ENCODE measurements around the gene GLE1.

GLE1 gene

DNA sequence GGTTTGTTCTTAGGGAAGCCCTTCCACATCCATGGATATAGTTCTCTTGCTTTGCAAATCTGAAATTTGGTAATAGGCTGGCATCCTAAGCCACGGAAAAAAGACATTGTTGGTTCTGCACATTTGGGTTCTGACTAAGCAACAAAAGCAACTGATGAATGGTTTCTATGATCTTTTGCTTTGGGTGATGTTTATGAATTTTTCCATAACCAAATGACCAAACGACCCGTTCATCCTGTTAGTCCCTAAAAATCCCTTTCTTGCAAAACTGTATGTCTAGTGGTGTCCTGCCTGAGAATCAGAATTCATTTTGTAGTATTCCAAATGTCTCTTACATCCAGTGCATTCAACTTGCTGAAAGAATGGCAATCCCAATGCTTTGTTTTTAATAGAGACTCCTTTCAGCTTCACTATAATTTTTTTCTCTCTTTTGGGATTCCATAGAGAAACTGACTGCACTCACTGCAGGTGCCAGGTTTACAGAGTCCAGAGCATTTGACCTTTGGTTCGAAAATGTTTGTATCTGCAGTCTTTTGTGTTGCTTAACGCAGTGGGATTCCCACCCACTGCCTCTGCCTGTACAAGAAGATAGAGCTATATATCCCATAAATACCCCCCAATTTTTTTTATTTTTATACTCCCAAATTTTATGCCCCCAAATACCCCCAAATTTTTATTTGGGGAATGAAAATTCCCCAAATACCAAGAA lies 52.6 kb downstream of the GLE1 start:
- H3K4me3 ChIP-seq (ENCODE audit: low read depth, low read length): no peak overlapping the region
- no peak for TF ChIP-seq CTCF (IDR thresholded peaks at IDR 0.05; ENCODE audit: low read depth, low read length)

DNA sequence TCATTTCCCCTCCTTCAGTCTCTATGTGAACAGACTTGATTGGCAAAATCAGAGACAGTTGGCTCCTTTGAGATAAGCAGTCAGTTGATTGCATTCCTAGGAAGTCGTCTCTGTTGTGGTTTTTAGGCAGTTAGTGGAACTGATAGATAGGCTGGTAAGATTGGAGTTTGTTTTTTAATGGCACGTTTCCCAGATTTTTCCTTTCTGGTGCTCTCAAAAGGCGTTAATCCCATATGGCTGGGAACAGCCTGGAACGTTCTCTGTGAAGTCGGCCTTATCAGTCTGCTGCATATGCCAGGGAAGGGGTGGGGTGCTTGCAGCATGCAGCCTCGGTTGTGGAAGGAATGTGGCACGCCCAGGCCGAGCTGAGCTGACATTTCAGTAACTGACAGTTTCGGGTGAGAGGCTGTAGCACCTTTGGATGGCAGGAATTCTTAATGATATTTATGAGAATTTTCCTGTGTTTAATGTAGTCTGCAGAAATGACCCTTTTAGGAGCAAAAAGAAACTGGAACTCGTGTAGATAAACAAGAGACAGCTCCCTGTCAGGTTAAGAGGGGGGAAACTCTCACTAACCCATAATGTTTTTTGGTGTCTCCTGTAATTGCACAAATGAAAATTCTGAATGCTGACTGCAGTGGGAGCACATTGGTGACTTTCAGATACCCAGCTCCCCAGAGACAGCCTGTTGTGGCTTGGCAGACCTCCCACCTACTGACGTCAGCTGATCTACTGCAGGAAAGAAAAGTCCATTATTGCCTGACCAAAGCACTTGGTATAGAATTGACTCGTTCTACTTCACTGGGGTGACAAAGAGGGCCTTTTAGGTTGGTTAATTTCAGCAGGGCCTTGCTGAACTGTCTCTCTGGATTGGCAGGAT lies 54.2 kb downstream of the GLE1 start:
- no peak for TF ChIP-seq CTCF (IDR thresholded peaks at IDR 0.05; ENCODE audit: low read depth, low read length)
- H3K4me3 ChIP-seq (ENCODE audit: low read depth, low read length): peak overlapping the region; percentile 44

- no peak overlapping the region for H3K4me3 ChIP-seq (ENCODE audit: low read depth, low read length)
- no peak for TF ChIP-seq CTCF (IDR thresholded peaks at IDR 0.05; ENCODE audit: low read depth, low read length)
Measured at GRCh38 chr9:128565578-128565977, 61.1 kb downstream of the GLE1 start.

DNA sequence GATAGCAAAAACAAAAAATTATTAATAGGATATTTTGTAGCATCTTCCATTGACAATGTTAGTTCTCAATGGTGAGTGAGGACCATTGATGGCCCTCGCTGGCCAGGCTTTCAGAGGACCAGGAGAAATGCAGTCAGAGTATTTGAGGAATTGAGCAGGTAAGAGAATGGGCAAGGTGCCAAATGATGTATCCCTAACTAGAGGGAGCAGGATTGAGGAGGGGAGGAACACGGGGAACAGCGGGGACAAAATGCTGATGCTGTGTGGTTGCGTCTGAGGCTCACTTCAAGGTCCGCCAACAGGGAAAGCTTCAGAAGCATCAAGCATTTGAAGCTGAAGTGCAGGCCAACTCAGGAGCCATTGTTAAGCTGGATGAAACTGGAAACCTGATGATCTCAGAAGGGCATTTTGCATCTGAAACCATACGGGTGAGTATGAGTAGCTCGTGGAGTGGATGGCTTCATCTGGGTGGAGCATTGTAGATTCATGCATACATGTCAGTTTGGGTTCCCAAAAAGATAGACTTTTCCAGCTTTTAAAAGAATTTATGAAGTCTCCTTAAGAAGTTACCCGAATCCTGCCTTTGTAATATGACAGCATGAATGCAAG lies 64.1 kb downstream of the GLE1 start:
- no peak for TF ChIP-seq CTCF (IDR thresholded peaks at IDR 0.05; ENCODE audit: low read depth, low read length)
- no peak overlapping the region for H3K4me3 ChIP-seq (ENCODE audit: low read depth, low read length)

- no peak overlapping the region for H3K4me3 ChIP-seq (ENCODE audit: low read depth, low read length)
- TF ChIP-seq CTCF (IDR thresholded peaks at IDR 0.05; ENCODE audit: low read depth, low read length): no peak
Measured at GRCh38 chr9:128575469-128575868, 71.0 kb downstream of the GLE1 start.

- TF ChIP-seq CTCF (IDR thresholded peaks at IDR 0.05; ENCODE audit: low read depth, low read length): no peak
- H3K4me3 ChIP-seq (ENCODE audit: low read depth, low read length): no peak overlapping the region
Measured at GRCh38 chr9:128575916-128576315, 71.4 kb downstream of the GLE1 start.

DNA sequence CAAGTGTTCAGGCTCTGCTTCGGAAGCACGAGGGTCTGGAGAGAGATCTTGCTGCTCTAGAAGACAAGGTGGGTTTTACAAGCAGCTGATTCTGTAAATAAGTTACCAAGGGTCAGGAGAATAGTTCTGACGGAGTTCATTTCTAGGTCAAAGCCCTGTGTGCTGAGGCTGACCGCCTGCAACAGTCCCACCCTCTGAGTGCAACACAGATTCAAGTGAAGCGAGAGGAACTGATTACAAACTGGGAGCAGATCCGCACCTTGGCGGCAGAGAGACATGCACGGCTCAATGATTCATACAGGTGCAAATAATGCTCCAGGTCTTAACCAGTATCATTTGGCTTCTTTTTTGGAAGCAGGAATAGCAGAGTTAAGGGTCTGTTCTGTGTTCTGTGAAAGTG lies 72.7 kb downstream of the GLE1 start:
- TF ChIP-seq CTCF (IDR thresholded peaks at IDR 0.05; ENCODE audit: low read depth, low read length): no peak
- H3K4me3 ChIP-seq (ENCODE audit: low read depth, low read length): no peak overlapping the region

Measured in WI38 (cell line).